ENCODE data around the gene TMEM80. TPM values are rescaled to one million over a fixed set of nuclear protein-coding genes. Genes with fewer than 3 reads are reported as not detected.

Gene TMEM80
- total RNA-seq, 1 donor from 2014 or later = 38.7 TPM

DNA sequence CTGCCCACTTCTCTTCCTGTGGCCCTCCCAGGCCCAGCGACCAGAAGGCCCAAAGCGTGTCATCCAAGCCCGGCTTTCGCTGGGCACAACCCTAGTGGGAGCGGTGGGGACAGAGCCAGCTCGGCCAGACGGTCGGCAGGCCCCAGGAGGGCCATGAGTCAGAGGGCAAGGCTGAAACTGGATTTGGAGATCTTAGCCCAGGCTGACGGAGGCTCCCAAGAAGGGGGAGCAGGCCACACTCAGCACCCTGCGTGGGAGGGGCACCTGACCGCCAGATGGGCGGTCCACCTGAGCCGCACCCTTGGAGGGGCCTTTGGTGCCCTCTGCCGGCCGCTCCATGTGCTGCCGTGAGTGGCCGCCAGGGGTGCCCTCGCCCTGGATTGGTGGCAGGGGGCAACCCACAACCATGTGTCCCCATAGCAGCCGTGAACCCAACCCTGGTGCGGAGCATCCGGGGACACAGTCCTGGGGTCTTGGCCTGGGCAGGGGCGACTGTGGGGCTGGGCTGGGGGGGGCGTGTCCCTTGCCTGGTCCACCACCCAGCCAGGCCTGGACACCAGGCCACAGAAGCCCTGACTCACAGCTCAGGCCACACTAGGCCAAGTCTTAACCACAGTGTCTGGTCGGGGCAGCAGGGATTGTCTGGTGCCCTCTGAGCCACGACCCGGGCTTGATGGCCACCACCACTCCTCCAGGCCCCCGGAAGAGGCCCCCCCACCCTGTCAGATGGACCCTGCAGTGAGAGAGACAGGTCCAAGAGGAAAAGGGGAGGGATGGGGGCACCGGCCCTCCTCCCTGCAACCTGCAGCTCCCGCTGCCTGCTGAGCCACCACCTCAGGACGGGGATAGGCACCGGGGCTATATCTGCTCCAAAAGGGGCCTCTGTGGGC is 32.5 kb downstream of the TMEM80 start:
- Mint-ChIP-seq H3K9me3 (no peaks in the 10 kb centered on the region), H3K4me3 (no peak overlapping the region), H3K27ac (no peak overlapping the region), H3K36me3 (no peaks in the 10 kb centered on the region), H3K27me3 (ENCODE audit: insufficient read depth, low read depth) (peaks cover 20% of the 10 kb centered on the region), H3K4me1 (peaks cover 10% of the 10 kb centered on the region)
- DNase-seq (ENCODE audit: low spot score) = peak; percentile 90
- Histone ChIP-seq H3F3A (ENCODE audit: low read depth) (peaks cover 17% of the 10 kb centered on the region), H3K4me1 (peaks cover 7% of the 10 kb centered on the region), H3K9ac (no peak overlapping the region), H3K4me2 (no peak overlapping the region), H3K27me3 (peaks cover 35% of the 10 kb centered on the region), H4K20me1 (ENCODE audit: low read depth) (peaks cover 5% of the 10 kb centered on the region), H3K4me3 (no peak overlapping the region), H2AFZ (replicated peaks) (no peak overlapping the region), H3K27ac (no peak overlapping the region), H3K79me2 (ENCODE audit: low read depth) (no peaks in the 10 kb centered on the region), H3K9me3 (ENCODE audit: low read depth) (no peaks in the 10 kb centered on the region), H3K36me3 (no peaks in the 10 kb centered on the region)
- TF ChIP-seq, protein P1, sequence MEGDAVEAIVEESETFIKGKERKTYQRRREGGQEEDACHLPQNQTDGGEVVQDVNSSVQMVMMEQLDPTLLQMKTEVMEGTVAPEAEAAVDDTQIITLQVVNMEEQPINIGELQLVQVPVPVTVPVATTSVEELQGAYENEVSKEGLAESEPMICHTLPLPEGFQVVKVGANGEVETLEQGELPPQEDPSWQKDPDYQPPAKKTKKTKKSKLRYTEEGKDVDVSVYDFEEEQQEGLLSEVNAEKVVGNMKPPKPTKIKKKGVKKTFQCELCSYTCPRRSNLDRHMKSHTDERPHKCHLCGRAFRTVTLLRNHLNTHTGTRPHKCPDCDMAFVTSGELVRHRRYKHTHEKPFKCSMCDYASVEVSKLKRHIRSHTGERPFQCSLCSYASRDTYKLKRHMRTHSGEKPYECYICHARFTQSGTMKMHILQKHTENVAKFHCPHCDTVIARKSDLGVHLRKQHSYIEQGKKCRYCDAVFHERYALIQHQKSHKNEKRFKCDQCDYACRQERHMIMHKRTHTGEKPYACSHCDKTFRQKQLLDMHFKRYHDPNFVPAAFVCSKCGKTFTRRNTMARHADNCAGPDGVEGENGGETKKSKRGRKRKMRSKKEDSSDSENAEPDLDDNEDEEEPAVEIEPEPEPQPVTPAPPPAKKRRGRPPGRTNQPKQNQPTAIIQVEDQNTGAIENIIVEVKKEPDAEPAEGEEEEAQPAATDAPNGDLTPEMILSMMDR (IDR thresholded peaks at IDR 0.05) = peak; percentile 99
- TF ChIP-seq EZH2 (IDR thresholded peaks at IDR 0.05) = no peak

DNA sequence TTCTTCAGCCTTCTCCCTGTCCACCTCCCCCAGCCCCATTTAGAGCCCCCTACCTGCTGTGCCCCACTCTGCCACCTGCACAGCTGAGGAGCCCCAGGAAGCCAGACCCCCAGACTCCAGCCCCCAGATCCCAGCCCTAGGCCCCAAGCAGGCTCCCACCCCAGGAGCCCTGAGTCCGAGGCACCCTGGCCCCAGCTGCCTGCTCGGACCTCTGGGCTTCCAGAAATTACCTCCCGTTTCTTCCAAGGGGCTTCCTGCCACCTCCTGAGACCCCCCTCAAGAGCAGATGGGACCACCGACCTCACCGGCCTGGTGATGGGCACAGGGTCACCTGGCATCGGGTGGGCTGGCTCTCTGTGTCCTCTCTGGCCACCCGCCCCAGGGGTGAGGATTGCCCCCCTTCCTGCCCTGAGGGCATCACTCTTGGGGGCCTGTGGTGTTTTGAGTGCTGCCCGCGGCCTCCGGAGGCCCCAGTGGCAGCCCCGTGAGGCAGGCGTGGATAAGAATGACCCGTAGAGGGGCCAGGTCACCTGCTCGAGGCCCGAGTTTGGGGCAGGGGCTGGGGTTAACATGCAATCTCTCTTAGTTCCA is 33.4 kb downstream of the TMEM80 start:
- no peak overlapping the region for H3K27ac Mint-ChIP-seq

DNA sequence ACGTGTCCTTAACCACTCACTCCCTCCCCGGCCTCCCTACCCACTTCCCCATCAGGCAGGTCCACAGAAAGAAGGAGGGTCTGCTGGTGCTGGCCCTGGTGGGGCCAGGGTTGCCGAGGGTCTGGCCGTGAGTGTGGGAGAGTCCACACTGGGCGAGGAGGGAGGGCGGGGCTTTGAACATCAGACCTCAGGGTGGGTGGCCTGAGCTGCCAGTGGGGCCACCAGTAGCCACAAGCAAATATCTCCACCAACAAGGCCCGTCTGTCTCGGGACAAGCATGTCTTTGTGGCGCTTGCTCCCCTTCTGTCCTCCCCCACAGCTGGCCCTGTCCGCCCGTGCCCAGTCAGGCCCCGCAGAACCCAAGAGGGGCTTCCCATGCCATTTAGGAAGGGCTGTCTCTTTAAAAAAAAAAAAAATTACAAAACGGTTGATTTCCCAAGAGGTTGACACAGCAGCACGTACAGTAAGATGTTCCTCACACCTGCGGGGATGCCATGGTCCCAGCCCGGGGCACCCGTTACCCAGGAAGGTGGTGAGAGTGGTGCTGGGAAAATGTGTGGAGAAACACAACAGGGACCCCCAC is 34.0 kb downstream of the TMEM80 start:
- peaks cover 33% of the 10 kb centered on the region for H3K27me3 ChIP-seq
- TF ChIP-seq, protein P1 (IDR thresholded peaks at IDR 0.05) = no peak
- TF ChIP-seq EZH2 (IDR thresholded peaks at IDR 0.05) = no peak
- TF ChIP-seq EZH2phosphoT487 (IDR thresholded peaks at IDR 0.05) = no peak
- peak overlapping the region; percentile 57 for H3K4me3 Mint-ChIP-seq
- H3K27ac Mint-ChIP-seq = no peak overlapping the region
- H3K27me3 Mint-ChIP-seq (ENCODE audit: insufficient read depth, low read depth) = peaks cover 22% of the 10 kb centered on the region
- H3K79me2 ChIP-seq (ENCODE audit: low read depth) = no peaks in the 10 kb centered on the region
- no peak overlapping the region for H2AFZ ChIP-seq (replicated peaks)
- H3K4me2 ChIP-seq = no peak overlapping the region
- no peak overlapping the region for H3K4me3 ChIP-seq
- H3K36me3 Mint-ChIP-seq = no peaks in the 10 kb centered on the region
- peaks cover 5% of the 10 kb centered on the region for H4K20me1 ChIP-seq (ENCODE audit: low read depth)
- no peak overlapping the region for H3K9ac ChIP-seq
- peaks cover 9% of the 10 kb centered on the region for H3K9me3 Mint-ChIP-seq
- H3F3A ChIP-seq (ENCODE audit: low read depth) = peaks cover 5% of the 10 kb centered on the region
- H3K27ac ChIP-seq = no peak overlapping the region
- no peak for DNase-seq (ENCODE audit: low spot score)
- H3K4me1 ChIP-seq = peaks cover 7% of the 10 kb centered on the region
- H3K36me3 ChIP-seq = no peaks in the 10 kb centered on the region
- peaks cover 5% of the 10 kb centered on the region for H3K4me1 Mint-ChIP-seq
- H3K9me3 ChIP-seq (ENCODE audit: low read depth) = no peaks in the 10 kb centered on the region

More for the DNA sequence above, 33.4 kb downstream of the TMEM80 start:
- Mint-ChIP-seq H3K9me3 (peaks cover 3% of the 10 kb centered on the region), H3K4me3 (no peak overlapping the region), H3K36me3 (no peaks in the 10 kb centered on the region), H3K27me3 (ENCODE audit: insufficient read depth, low read depth) (peaks cover 19% of the 10 kb centered on the region), H3K4me1 (peaks cover 7% of the 10 kb centered on the region)
- Histone ChIP-seq H3K9ac (no peak overlapping the region), H3K4me3 (no peak overlapping the region), H3K27me3 (peaks cover 35% of the 10 kb centered on the region), H3K36me3 (no peaks in the 10 kb centered on the region), H3K27ac (no peak overlapping the region), H3K4me1 (peaks cover 7% of the 10 kb centered on the region), H3K9me3 (ENCODE audit: low read depth) (no peaks in the 10 kb centered on the region), H2AFZ (replicated peaks) (no peak overlapping the region), H3K79me2 (ENCODE audit: low read depth) (no peaks in the 10 kb centered on the region), H3K4me2 (no peak overlapping the region), H3F3A (ENCODE audit: low read depth) (peaks cover 11% of the 10 kb centered on the region), H4K20me1 (ENCODE audit: low read depth) (peaks cover 5% of the 10 kb centered on the region)
- TF ChIP-seq EZH2 (IDR thresholded peaks at IDR 0.05) = no peak
- no peak for DNase-seq (ENCODE audit: low spot score)

Measured in neural progenitor cell (in vitro differentiated cells).